Ectodermal cell (in vitro differentiated cells): ENCODE data around the gene MDN1.
"Not testable (repeated sequence)": the region's sequence is repeated elsewhere in the genome, so short reads cannot be mapped to it uniquely, and the experiment has no call there.

Experiments
- H3K27ac ChIP-seq: 2 replicates; pipeline ENCODE4 v1.7.0; 2013; ENCODE audit warnings: mild to moderate bottlenecking, low read depth, low read length; ENCODE audit not compliant: insufficient read depth, poor library complexity, severe bottlenecking
- H3K27me3 ChIP-seq: 2 replicates; pipeline ENCODE4 v1.7.0; 2013; ENCODE audit warnings: mild to moderate bottlenecking, low read length; ENCODE audit not compliant: insufficient read depth, control insufficient read depth, poor library complexity, severe bottlenecking
- H3K36me3 ChIP-seq: one replicate; pipeline ENCODE4 v1.7.0; 2013; ENCODE audit warnings: low read length; ENCODE audit not compliant: control insufficient read depth, insufficient read depth
- H3K4me1 ChIP-seq: one replicate; pipeline ENCODE4 v1.7.0; 2013; ENCODE audit warnings: low read length; ENCODE audit not compliant: control insufficient read depth, insufficient read depth
- H3K4me3 ChIP-seq: 2 replicates; pipeline ENCODE4 v1.7.0; 2013; ENCODE audit warnings: low read depth, low read length, control low read depth; ENCODE audit not compliant: insufficient read depth
- H3K9me3 ChIP-seq: 2 replicates; pipeline ENCODE4 v1.7.0; 2013; ENCODE audit warnings: mild to moderate bottlenecking, low read length, moderate library complexity; ENCODE audit not compliant: control insufficient read depth
- WGBS, 2 experiments: methylation state at CpG; one replicate each; pipeline ENCODE4 v1.1.7; 2013; ENCODE audit warnings: missing lambda C conversion rate in 2 of 2; 5-methylcytosine and 5-hydroxymethylcytosine counted together

Gene MDN1

DNA sequence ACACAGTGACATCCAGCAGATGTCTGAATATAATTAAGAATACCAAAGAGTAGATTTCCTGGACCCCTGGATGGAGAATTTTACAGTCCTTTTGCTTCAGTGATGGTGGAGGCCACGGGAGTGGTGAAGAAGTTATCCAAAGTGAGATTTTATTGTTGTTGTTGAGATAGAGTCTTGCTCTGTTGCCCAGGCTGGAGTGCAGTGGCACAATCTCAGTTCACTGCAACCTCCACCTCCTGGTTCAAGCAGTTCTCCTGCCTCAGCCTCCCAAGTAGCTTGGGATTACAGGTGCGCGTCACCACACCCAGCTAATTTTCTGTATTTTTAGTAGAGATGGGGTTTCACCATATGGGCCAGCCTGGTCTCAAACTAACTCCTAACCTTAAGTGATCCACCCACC, 178.0 kb downstream of the MDN1 start:
- not testable (repeated sequence) for H3K9me3 ChIP-seq, H3K27me3 ChIP-seq, H3K4me1 ChIP-seq, H3K27ac ChIP-seq, H3K4me3 ChIP-seq
- peaks cover 11% of the 10 kb centered on the region for H3K36me3 ChIP-seq
- 89 to 93% methylated on average over 3 of the region's 3 CpGs for WGBS, 2 experiments

DNA sequence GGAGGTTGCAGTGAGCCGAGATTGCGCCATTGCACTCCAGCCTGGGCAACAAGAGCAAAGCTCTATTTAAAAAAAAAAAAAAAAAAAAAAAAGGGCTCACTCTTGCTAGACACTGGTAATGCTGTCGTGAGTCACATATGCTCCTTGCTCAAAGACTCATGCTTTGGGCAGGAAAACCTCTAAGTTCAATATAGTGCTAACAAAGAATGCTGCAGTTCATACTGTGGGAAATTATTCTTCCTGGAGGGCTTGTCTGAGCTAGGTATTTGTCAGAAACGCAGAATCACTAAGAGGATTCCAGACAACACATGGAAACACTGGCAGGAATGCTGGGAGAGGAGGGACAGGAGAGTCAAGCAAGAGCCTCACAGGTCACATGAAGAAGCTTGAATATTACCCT, 178.8 kb downstream of the MDN1 start:
- Histone ChIP-seq H3K4me1 (peaks cover 4% of the 10 kb centered on the region), H3K36me3 (peaks cover 8% of the 10 kb centered on the region)
- 96 to 99% methylated on average over 4 of the region's 4 CpGs for WGBS, 2 experiments

DNA sequence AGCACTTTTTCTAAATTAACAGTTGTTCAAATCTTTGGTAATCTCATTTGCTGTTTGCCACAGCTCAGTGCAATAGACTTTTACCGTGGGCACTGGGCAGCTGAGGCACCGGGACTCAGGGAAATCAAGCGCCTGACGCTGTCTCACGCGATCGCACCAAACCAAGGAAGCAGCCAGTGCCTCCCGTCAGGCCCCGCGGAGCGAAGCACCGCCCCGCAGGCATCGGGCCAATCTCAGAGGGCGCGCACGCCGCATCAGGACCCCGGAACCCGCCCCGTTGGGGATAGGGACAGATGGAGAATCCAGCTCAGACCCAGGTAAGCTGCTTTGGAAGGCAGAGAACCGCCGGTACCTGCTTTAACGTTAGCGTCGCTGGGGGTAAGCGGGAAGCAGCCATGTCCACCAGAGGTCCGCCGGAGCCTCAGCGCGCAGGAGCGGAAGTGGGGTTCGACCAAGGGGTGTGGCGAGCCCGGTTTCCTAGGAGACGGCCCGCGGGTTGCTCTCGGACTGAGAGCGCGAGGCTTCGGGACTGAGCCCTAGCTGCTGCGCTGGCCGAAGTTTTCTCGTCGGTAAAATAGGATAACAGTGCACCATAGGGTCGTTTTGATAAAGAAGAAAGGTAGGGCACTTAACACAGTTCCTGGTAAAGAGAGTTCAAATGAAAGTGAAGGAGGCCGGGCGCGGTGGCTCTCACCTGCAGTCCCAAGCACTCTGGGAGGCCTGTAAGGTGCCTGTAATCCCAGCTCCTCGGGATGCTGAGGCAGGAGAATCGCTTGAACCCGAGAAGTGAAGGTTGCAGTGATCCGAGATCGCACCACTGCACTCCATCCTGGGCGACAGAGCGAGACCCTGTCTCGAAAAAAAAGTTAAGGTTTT, 181.0 kb downstream of the MDN1 start, which contains the start of gene LYRM2:
LYRM2 (minus strand) TSS at position 428 of the 876 bp plus-strand sequence; CDS start at position 397, 31 bp downstream.
- peak within 1 kb of the TSS; percentile 67 for H3K27ac ChIP-seq
- peaks cover 4% of the 10 kb centered on the region for H3K4me1 ChIP-seq
- peak within 1 kb of the TSS; percentile 82 for H3K4me3 ChIP-seq
- H3K9me3 ChIP-seq = no peaks in the 10 kb centered on the region
- H3K36me3 ChIP-seq = peaks cover 8% of the 10 kb centered on the region
- 2% methylated on average over 58 of the region's 58 CpGs for WGBS, 2 experiments
- no peaks in the 10 kb centered on the region for H3K27me3 ChIP-seq

More for the DNA sequence above, 178.8 kb downstream of the MDN1 start:
- no peak overlapping the region for H3K27ac ChIP-seq
- no peak overlapping the region for H3K4me3 ChIP-seq
- H3K27me3 ChIP-seq = no peaks in the 10 kb centered on the region
- H3K9me3 ChIP-seq = no peaks in the 10 kb centered on the region

GRCh38 chr6:89637960-89638319, 181.7 kb downstream of the MDN1 start:
- Histone ChIP-seq H3K36me3 (peaks cover 8% of the 10 kb centered on the region), H3K4me1 (peaks cover 4% of the 10 kb centered on the region), H3K27me3 (no peaks in the 10 kb centered on the region), H3K9me3 (no peaks in the 10 kb centered on the region), H3K4me3 (peak overlapping the region; percentile 82), H3K27ac (no peak overlapping the region)
- 29 to 31% methylated on average over 7 of the region's 7 CpGs for WGBS, 2 experiments

DNA sequence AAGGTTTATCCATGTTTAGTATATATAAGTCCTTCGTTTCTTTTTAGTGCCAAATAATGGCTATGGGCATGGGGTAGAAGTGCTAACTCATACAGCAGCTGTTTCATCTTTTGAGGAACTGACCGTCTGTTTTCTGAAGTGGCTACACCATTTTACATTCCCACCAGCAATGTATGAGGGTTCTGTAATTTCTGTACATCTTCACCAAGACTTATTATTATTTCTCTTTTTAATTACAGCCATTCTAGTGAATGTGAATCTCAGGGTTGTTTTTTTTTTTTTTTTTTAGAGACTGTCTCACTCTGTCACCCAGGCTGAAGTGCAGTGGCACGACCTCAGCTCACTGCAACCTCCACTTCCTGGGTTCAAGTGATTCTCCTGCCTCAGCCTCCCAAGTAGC, 183.2 kb downstream of the MDN1 start:
- H3K9me3 ChIP-seq, H3K4me3 ChIP-seq, H3K27ac ChIP-seq, H3K4me1 ChIP-seq, H3K27me3 ChIP-seq, H3K36me3 ChIP-seq: not testable (repeated sequence)
- WGBS, 2 experiments = 91% methylated on average over 3 of the region's 3 CpGs

DNA sequence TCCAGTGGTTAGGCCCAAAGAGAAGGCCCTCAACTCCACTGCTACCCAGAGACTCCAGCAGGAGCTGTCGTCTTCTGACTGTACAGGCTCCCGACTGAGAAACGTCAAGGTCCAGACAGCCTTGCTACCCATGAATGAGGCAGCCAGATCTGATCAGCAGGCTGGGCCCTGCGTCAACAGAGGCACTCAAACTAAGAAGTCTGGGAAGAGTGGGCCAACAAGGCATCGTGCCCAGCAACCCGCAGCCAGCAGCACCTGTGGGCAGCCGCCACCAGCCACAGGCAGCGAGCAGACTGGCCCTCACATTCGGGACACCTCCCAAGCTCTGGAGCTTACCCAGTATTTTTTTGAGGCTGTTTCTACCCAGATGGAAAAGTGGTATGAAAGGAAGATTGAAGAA, 189.1 kb downstream of the MDN1 start:
- Histone ChIP-seq H3K4me1 (no peaks in the 10 kb centered on the region), H3K27me3 (no peaks in the 10 kb centered on the region), H3K9me3 (no peaks in the 10 kb centered on the region), H3K27ac (no peak overlapping the region), H3K36me3 (peaks cover 20% of the 10 kb centered on the region), H3K4me3 (no peak overlapping the region)
- WGBS, 2 experiments = 90 to 92% methylated on average over 9 of the region's 9 CpGs

DNA sequence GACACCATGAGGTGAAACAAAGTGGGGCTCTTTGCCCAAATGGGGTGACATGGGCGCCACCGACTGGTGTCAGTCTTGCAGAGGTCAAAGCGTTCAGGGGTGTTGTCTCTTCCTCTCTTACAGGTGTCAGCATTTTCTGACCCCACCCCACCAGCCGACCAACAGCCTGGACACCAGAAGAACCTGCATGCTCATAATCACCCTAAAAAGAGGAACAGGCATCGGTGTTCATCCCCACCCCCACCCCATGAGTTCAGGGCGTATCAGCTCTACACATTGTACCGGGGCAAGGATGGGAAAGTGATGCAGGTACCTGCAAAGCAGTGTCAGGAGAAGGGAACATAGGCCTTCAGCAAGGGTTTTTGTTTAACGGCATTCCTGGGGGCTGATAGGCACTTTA, 195.8 kb downstream of the MDN1 start:
- 92 to 93% methylated on average over 8 of the region's 8 CpGs for WGBS, 2 experiments
- H3K9me3 ChIP-seq = no peaks in the 10 kb centered on the region
- H3K4me3 ChIP-seq = no peak overlapping the region
- H3K27me3 ChIP-seq = no peaks in the 10 kb centered on the region
- no peaks in the 10 kb centered on the region for H3K4me1 ChIP-seq
- peaks cover 18% of the 10 kb centered on the region for H3K36me3 ChIP-seq
- no peak overlapping the region for H3K27ac ChIP-seq

- WGBS, 2 experiments = 95 to 97% methylated on average over 6 of the region's 6 CpGs
- Histone ChIP-seq H3K36me3 (peaks cover 9% of the 10 kb centered on the region), H3K9me3 (no peaks in the 10 kb centered on the region), H3K27me3 (no peaks in the 10 kb centered on the region), H3K27ac (no peak overlapping the region), H3K4me3 (no peak overlapping the region), H3K4me1 (no peaks in the 10 kb centered on the region)
Measured at GRCh38 chr6:89619567-89619966, 200.0 kb downstream of the MDN1 start.

GRCh38 chr6:89618026-89618425, 201.6 kb downstream of the MDN1 start:
- WGBS, 2 experiments = 96% methylated on average over 6 of the region's 6 CpGs
- no peak overlapping the region for H3K4me3 ChIP-seq
- H3K4me1 ChIP-seq = no peaks in the 10 kb centered on the region
- no peaks in the 10 kb centered on the region for H3K36me3 ChIP-seq
- H3K27me3 ChIP-seq = no peaks in the 10 kb centered on the region
- no peaks in the 10 kb centered on the region for H3K9me3 ChIP-seq
- H3K27ac ChIP-seq = no peak overlapping the region

DNA sequence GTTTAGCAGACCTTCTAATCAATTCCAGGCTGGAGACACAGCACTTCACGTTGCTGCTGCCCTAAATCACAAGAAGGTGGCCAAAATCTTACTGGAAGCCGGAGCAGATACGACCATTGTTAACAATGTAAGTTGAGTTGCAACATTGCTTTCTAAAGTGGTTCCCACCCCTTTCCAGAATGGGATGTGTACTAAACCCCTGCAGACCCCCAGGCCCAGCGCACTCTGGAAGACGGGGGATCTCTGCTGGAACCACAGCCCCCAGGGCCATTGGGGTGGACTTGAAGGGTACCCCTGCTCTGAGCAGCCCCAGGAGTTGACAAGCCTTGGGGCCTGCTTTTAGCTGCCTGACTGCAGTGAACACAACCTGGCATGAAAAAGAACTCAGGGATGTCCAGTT, 203.1 kb downstream of the MDN1 start:
- WGBS, 2 experiments = 96% methylated on average over 5 of the region's 5 CpGs
- H3K27ac ChIP-seq = no peak overlapping the region

More for the DNA sequence above, 203.1 kb downstream of the MDN1 start:
- Histone ChIP-seq H3K4me3 (no peak overlapping the region), H3K4me1 (no peaks in the 10 kb centered on the region), H3K36me3 (no peaks in the 10 kb centered on the region), H3K27me3 (no peaks in the 10 kb centered on the region), H3K9me3 (no peaks in the 10 kb centered on the region)
